Measurements from ENCODE around the gene RTL1.

RTL1 gene

GRCh38 chr14:100909439-100909838 is 5.9 kb upstream of the RTL1 start:
- Histone ChIP-seq H3K9ac (ENCODE audit: insufficient read length) (no peak overlapping the region), H3K4me3 (no peak overlapping the region), H3K27ac (no peak overlapping the region), H3K9me3 (ENCODE audit: low read depth, low read length) (no peaks in the 10 kb centered on the region), H3K36me3 (ENCODE audit: insufficient read depth, low read length) (peaks cover 12% of the 10 kb centered on the region; the same call in 1 of the 2 replicates)
- no peak for TF ChIP-seq FOXP2 (optimal IDR thresholded peaks at IDR 0.05; ENCODE audit: control extremely low read depth, extremely low read length, insufficient read depth)
- TF ChIP-seq POLR2AphosphoS5 (IDR thresholded peaks at IDR 0.05; ENCODE audit: borderline replicate concordance, low read depth, low read length) = no peak
- no peak for TF ChIP-seq EZH2 (IDR thresholded peaks at IDR 0.05)
- no peak for DNase-seq (ENCODE audit: low read depth, low spot score)

- Histone ChIP-seq H3K9me3 (ENCODE audit: low read depth, low read length) (no peaks in the 10 kb centered on the region), H3K4me3 (no peak overlapping the region), H3K9ac (ENCODE audit: insufficient read length) (no peak overlapping the region), H3K27ac (no peak overlapping the region), H3K36me3 (ENCODE audit: insufficient read depth, low read length) (peaks cover 3% of the 10 kb centered on the region; the same call in 1 of the 2 replicates)
- DNase-seq (ENCODE audit: low read depth, low spot score) = no peak
- TF ChIP-seq EZH2 (IDR thresholded peaks at IDR 0.05) = no peak
Measured at GRCh38 chr14:100907240-100907639, 3.7 kb upstream of the RTL1 start.

- no peak for DNase-seq (ENCODE audit: low read depth, low spot score)
- Histone ChIP-seq H3K36me3 (ENCODE audit: insufficient read depth, low read length) (peaks cover 3% of the 10 kb centered on the region; the same call in 1 of the 2 replicates), H3K9ac (ENCODE audit: insufficient read length) (no peak overlapping the region), H3K4me3 (no peak overlapping the region), H3K9me3 (ENCODE audit: low read depth, low read length) (no peaks in the 10 kb centered on the region), H3K27ac (no peak overlapping the region)
- TF ChIP-seq POLR2AphosphoS5 (IDR thresholded peaks at IDR 0.05; ENCODE audit: borderline replicate concordance, low read depth, low read length) (no peak), EZH2 (IDR thresholded peaks at IDR 0.05) (no peak), FOXP2 (optimal IDR thresholded peaks at IDR 0.05; ENCODE audit: control extremely low read depth, extremely low read length, insufficient read depth) (no peak)
Measured at GRCh38 chr14:100906420-100906819, 2.9 kb upstream of the RTL1 start.

- Histone ChIP-seq H3K9ac (ENCODE audit: insufficient read length) (no peak overlapping the region), H3K27ac (no peak overlapping the region), H3K36me3 (ENCODE audit: insufficient read depth, low read length) (peaks cover 1% of the 10 kb centered on the region; the same call in 1 of the 2 replicates), H3K9me3 (ENCODE audit: low read depth, low read length) (no peaks in the 10 kb centered on the region), H3K4me3 (no peak overlapping the region)
- TF ChIP-seq FOXP2 (optimal IDR thresholded peaks at IDR 0.05; ENCODE audit: control extremely low read depth, extremely low read length, insufficient read depth) (no peak), EZH2 (IDR thresholded peaks at IDR 0.05) (no peak), POLR2AphosphoS5 (IDR thresholded peaks at IDR 0.05; ENCODE audit: borderline replicate concordance, low read depth, low read length) (no peak)
- DNase-seq (ENCODE audit: low read depth, low spot score) = no peak
Measured at GRCh38 chr14:100905166-100905565, 1.6 kb upstream of the RTL1 start.

- Histone ChIP-seq H3K4me3 (no peak overlapping the region), H3K9ac (ENCODE audit: insufficient read length) (no peak overlapping the region), H3K27ac (no peak overlapping the region), H3K9me3 (ENCODE audit: low read depth, low read length) (no peaks in the 10 kb centered on the region), H3K36me3 (ENCODE audit: insufficient read depth, low read length) (no peaks in the 10 kb centered on the region; the same call in 1 of the 2 replicates)
- no peak for TF ChIP-seq EZH2 (IDR thresholded peaks at IDR 0.05)
- TF ChIP-seq POLR2AphosphoS5 (IDR thresholded peaks at IDR 0.05; ENCODE audit: borderline replicate concordance, low read depth, low read length) = no peak
- no peak for TF ChIP-seq FOXP2 (optimal IDR thresholded peaks at IDR 0.05; ENCODE audit: control extremely low read depth, extremely low read length, insufficient read depth)
- DNase-seq (ENCODE audit: low read depth, low spot score) = no peak
Measured at GRCh38 chr14:100904307-100905087, 975 bp upstream of the RTL1 start.

- no peak overlapping the region for H3K4me3 ChIP-seq
- DNase-seq (ENCODE audit: low read depth, low spot score) = no peak
- H3K9ac ChIP-seq (ENCODE audit: insufficient read length) = no peak overlapping the region
- H3K27ac ChIP-seq = no peak overlapping the region
- no peaks in the 10 kb centered on the region; the same call in 1 of the 2 replicates for H3K36me3 ChIP-seq (ENCODE audit: insufficient read depth, low read length)
- H3K9me3 ChIP-seq (ENCODE audit: low read depth, low read length) = no peaks in the 10 kb centered on the region
- TF ChIP-seq EZH2 (IDR thresholded peaks at IDR 0.05) = no peak
- no peak for TF ChIP-seq POLR2AphosphoS5 (IDR thresholded peaks at IDR 0.05; ENCODE audit: borderline replicate concordance, low read depth, low read length)
- no peak for TF ChIP-seq FOXP2 (optimal IDR thresholded peaks at IDR 0.05; ENCODE audit: control extremely low read depth, extremely low read length, insufficient read depth)
Measured at GRCh38 chr14:100903134-100903468, 421 bp downstream of the RTL1 start.

GRCh38 chr14:100902295-100903133 is 1.0 kb downstream of the RTL1 start:
- no peak overlapping the region for H3K9ac ChIP-seq (ENCODE audit: insufficient read length)

GRCh38 chr14:100901391-100902183 is 1.9 kb downstream of the RTL1 start:
- no peak for DNase-seq (ENCODE audit: low read depth, low spot score)
- TF ChIP-seq EZH2 (IDR thresholded peaks at IDR 0.05) (no peak), POLR2AphosphoS5 (IDR thresholded peaks at IDR 0.05; ENCODE audit: borderline replicate concordance, low read depth, low read length) (no peak), FOXP2 (optimal IDR thresholded peaks at IDR 0.05; ENCODE audit: control extremely low read depth, extremely low read length, insufficient read depth) (no peak)
- no peak overlapping the region for H3K9ac ChIP-seq (ENCODE audit: insufficient read length)
- H3K4me3 ChIP-seq = no peak overlapping the region
- no peaks in the 10 kb centered on the region; the same call in 1 of the 2 replicates for H3K36me3 ChIP-seq (ENCODE audit: insufficient read depth, low read length)
- no peak overlapping the region for H3K27ac ChIP-seq
- H3K9me3 ChIP-seq (ENCODE audit: low read depth, low read length) = no peaks in the 10 kb centered on the region

More at GRCh38 chr14:100902295-100903133, 1.0 kb downstream of the RTL1 start:
- Histone ChIP-seq H3K27ac (no peak overlapping the region), H3K36me3 (ENCODE audit: insufficient read depth, low read length) (no peaks in the 10 kb centered on the region; the same call in 1 of the 2 replicates), H3K9me3 (ENCODE audit: low read depth, low read length) (no peaks in the 10 kb centered on the region), H3K4me3 (no peak overlapping the region)
- TF ChIP-seq EZH2 (IDR thresholded peaks at IDR 0.05) = no peak
- TF ChIP-seq FOXP2 (optimal IDR thresholded peaks at IDR 0.05; ENCODE audit: control extremely low read depth, extremely low read length, insufficient read depth) = no peak
- no peak for TF ChIP-seq POLR2AphosphoS5 (IDR thresholded peaks at IDR 0.05; ENCODE audit: borderline replicate concordance, low read depth, low read length)
- DNase-seq (ENCODE audit: low read depth, low spot score) = no peak
